BLaER1 treated with 17β-estradiol and CSF1 and Interleukin-3, amounts not matched to agents 10 nM and 100 nM (cell line): ENCODE results near the gene HM13.
A peak's percentile ranks its signal among the peaks of the same experiment; 100 is the strongest.
"Not testable (repeated sequence)": the region's sequence is repeated elsewhere in the genome, so short reads cannot be mapped to it uniquely, and the experiment has no call there.

ENCODE experiments used
- H3K27ac ChIP-seq, 11 experiments: shearing (Covaris generic); formaldehyde crosslinking; 2 replicates each; pipeline ENCODE4 v1.8.1; 2022
- H3K27me3 ChIP-seq, 11 experiments: shearing (Covaris generic); formaldehyde crosslinking; 2 replicates each; pipeline ENCODE4 v1.8.1; 2022
- H3K36me3 ChIP-seq, 11 experiments: shearing (Covaris generic); formaldehyde crosslinking; 2 replicates each; pipeline ENCODE4 v1.8.1; 2022
- H3K4me1 ChIP-seq, 10 experiments: shearing (Covaris generic); formaldehyde crosslinking; 2 replicates each; pipeline ENCODE4 v1.8.1; 2022
- H3K4me2 ChIP-seq, 11 experiments: shearing (Covaris generic); formaldehyde crosslinking; 2 replicates each; pipeline ENCODE4 v1.8.1; 2022
- H3K4me3 ChIP-seq, 10 experiments: shearing (Covaris generic); formaldehyde crosslinking; 2 replicates each; pipeline ENCODE4 v1.8.1; 2022
- H3K9ac ChIP-seq, 11 experiments: shearing (Covaris generic); formaldehyde crosslinking; 2 replicates each; pipeline ENCODE4 v1.8.1; 2022
- H3K9me3 ChIP-seq, 11 experiments: shearing (Covaris generic); formaldehyde crosslinking; replicated peaks in 1 of 11; 2 replicates each; pipeline ENCODE4 v1.8.1; 2022
- H4K20me1 ChIP-seq, 11 experiments: shearing (Covaris generic); formaldehyde crosslinking; 2 replicates each; pipeline ENCODE4 v1.8.1; 2022
- Cebpa-rat ChIP-seq, 11 experiments: shearing (Covaris generic); IDR thresholded peaks; 2 replicates each; pipeline ENCODE4 v1.8.1; 2022

The HM13 gene

DNA sequence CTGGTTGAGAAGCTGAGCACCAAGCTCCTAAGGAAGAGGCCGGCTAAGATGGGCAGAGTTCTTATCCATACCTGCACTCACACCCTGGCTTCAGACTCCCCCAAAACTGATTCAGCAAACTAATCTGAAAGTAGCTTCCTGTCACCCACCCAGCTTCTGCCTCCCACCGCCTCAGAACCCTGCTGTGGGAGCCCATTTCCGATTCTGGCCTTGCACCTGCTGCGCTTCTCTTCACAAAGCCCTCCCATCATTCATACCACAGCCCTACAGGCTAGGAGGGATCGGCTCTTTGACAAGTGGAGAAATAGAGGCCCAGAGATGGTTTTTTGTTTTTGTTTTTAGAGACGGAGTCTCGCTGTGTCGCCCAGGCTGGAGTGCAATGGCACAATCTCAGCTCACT lies 28.7 kb downstream of the HM13 start:
- peaks cover 12 to 62% (median 41%) of the 10 kb centered on the region in 11 experiments; a peak in 16 of 22 replicates for H4K20me1 ChIP-seq
- no peak overlapping the region for H3K4me3 ChIP-seq
- TF ChIP-seq Cebpa-rat (IDR thresholded peaks at IDR 0.05): no peak
- H3K9me3 ChIP-seq: no peaks in the 10 kb centered on the region
- H3K4me2 ChIP-seq: peak overlapping the region in 6 of 11 experiments; percentile 69 to 84 (median 75); a peak in 10 of 22 replicates
- H3K36me3 ChIP-seq: peaks cover 65 to 100% (median 96%) of the 10 kb centered on the region in 11 experiments
- H3K9ac ChIP-seq: peak overlapping the region in 3 of 11 experiments; percentile 19 to 35 (median 35); a peak in 4 of 22 replicates
- H3K27ac ChIP-seq: peak overlapping the region in 4 of 11 experiments; percentile 12 to 69 (median 46); a peak in 5 of 22 replicates
- H3K4me1 ChIP-seq: peaks cover 14 to 77% (median 33%) of the 10 kb centered on the region in 10 experiments
- no peaks in the 10 kb centered on the region for H3K27me3 ChIP-seq

DNA sequence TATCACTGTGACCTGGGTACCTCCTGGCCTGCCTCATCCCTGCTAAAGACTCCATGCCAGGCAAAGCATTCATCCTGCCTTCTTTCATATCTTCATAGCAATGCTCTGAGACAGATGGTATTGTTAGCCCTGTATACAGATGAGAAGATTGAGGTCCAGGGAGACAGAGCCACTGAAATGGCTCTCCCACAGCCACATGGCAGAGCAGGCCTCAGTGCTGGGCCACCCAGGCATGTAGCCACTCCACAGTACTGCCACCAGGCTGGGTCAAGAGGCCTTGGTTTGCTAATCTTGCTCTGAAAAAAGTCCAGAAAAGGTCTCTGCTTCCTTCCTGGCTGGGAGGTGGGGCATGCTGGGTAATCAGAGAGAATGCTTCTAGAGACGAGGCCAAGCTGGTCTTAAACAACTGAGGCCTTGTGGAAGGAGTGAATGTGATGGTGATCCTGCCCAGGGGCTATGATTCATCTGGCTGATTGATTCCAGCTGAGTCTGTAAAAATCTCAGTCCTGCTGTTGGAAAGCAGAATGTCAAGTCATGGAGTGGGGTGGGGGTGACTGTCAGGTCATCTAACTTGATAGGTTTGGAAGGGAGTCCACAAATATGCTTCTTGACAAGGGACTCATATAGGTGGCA lies 29.8 kb downstream of the HM13 start:
- H3K9me3 ChIP-seq: no peaks in the 10 kb centered on the region
- TF ChIP-seq Cebpa-rat (IDR thresholded peaks at IDR 0.05): no peak
- no peak overlapping the region for H3K4me3 ChIP-seq
- H4K20me1 ChIP-seq: peaks cover 8 to 52% (median 33%) of the 10 kb centered on the region in 11 experiments; a peak in 15 of 22 replicates
- peak overlapping the region in 3 of 11 experiments; percentile 6 to 53 (median 31); a peak in 5 of 22 replicates for H3K9ac ChIP-seq
- H3K27me3 ChIP-seq: no peaks in the 10 kb centered on the region
- peak overlapping the region in 3 of 11 experiments; percentile 75 to 80 (median 75); a peak in 6 of 22 replicates for H3K4me2 ChIP-seq
- H3K27ac ChIP-seq: peak overlapping the region in 5 of 11 experiments; percentile 23 to 69 (median 35); a peak in 8 of 22 replicates
- peaks cover 65 to 100% (median 96%) of the 10 kb centered on the region in 11 experiments for H3K36me3 ChIP-seq
- H3K4me1 ChIP-seq: peaks cover 22 to 81% (median 37%) of the 10 kb centered on the region in 10 experiments

DNA sequence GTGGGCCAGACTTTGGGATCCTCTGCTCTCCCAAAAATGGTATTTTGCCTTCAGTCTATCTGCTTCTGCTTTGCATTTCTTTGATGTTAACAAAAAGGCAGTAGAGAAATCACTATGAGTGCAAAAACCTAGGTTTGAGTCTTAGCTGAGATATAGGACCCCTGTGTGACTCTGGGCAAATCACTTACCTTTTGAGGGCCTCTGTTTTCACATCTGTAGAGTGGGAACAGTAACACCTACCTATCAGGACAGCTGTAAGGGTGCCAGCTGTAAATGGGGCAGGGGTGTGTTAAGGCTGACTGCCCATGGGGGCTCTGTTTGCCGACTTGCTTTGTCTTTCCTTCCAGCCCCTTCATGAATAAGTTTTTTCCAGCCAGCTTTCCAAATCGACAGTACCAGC lies 30.4 kb downstream of the HM13 start:
- no peaks in the 10 kb centered on the region for H3K27me3 ChIP-seq
- no peak for TF ChIP-seq Cebpa-rat (IDR thresholded peaks at IDR 0.05)
- peaks cover 7 to 51% (median 28%) of the 10 kb centered on the region in 11 experiments; a peak in 14 of 22 replicates for H4K20me1 ChIP-seq
- peak overlapping the region in 4 of 11 experiments; percentile 30 to 69 (median 49); a peak in 7 of 22 replicates for H3K27ac ChIP-seq
- H3K36me3 ChIP-seq: peaks cover 65 to 100% (median 96%) of the 10 kb centered on the region in 11 experiments
- H3K9me3 ChIP-seq: no peaks in the 10 kb centered on the region
- H3K4me2 ChIP-seq: peak overlapping the region in 3 of 11 experiments; percentile 75 to 80 (median 75); a peak in 6 of 22 replicates
- peaks cover 22 to 81% (median 37%) of the 10 kb centered on the region in 10 experiments for H3K4me1 ChIP-seq
- no peak overlapping the region for H3K4me3 ChIP-seq
- H3K9ac ChIP-seq: peak overlapping the region in 3 of 11 experiments; percentile 11 to 53 (median 16); a peak in 2 of 22 replicates

DNA sequence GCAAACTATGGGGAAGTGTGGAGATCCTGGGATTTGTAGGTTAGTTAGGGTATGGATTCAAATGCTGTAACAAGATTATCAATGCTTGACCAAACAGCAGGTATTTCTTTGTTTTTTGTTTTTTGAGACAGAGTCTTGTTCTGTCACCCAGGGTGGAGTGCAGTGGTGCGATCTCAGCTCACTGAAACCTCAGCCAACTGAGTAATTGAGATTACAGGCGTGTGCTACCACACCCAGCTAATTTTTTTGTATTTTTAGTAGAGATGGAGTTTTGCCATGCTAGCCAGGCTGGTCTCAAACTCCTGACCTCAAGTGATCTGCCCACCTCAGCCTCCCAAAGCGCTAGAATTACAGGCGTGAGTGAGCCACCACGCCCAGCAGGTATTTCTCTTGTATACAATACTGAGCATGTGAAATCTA lies 31.4 kb downstream of the HM13 start:
- Histone ChIP-seq H3K36me3 (peaks cover 65 to 100% (median 96%) of the 10 kb centered on the region in 11 experiments), H3K4me1 (peaks cover 22 to 73% (median 37%) of the 10 kb centered on the region in 10 experiments), H3K4me2 (peak overlapping the region in 3 of 11 experiments; percentile 68 to 78 (median 74); a peak in 2 of 22 replicates), H4K20me1 (peaks cover 7 to 42% (median 23%) of the 10 kb centered on the region in 11 experiments; a peak in 14 of 22 replicates)
- H3K4me3 ChIP-seq, H3K9ac ChIP-seq, H3K27ac ChIP-seq, H3K27me3 ChIP-seq, H3K9me3 ChIP-seq: not testable (repeated sequence)

GRCh38 chr20:31547017-31547675 lies 32.9 kb downstream of the HM13 start:
- peaks cover 3 to 38% (median 15%) of the 10 kb centered on the region in 11 experiments; a peak in 14 of 22 replicates for H4K20me1 ChIP-seq
- no peak for TF ChIP-seq Cebpa-rat (IDR thresholded peaks at IDR 0.05)
- H3K4me3 ChIP-seq: peak overlapping the region; percentile 51 to 74 (median 66)
- peaks cover 15 to 58% (median 24%) of the 10 kb centered on the region in 10 experiments for H3K4me1 ChIP-seq
- peak overlapping the region; percentile 61 to 81 (median 76) for H3K4me2 ChIP-seq
- H3K27me3 ChIP-seq: no peaks in the 10 kb centered on the region
- peak overlapping the region; percentile 76 to 90 (median 85) for H3K9ac ChIP-seq
- H3K36me3 ChIP-seq: peaks cover 72 to 100% (median 98%) of the 10 kb centered on the region in 11 experiments
- no peaks in the 10 kb centered on the region for H3K9me3 ChIP-seq
- peak overlapping the region; percentile 80 to 93 (median 85) for H3K27ac ChIP-seq

- H3K27ac ChIP-seq: peak overlapping the region; percentile 80 to 93 (median 85); a peak in 21 of 22 replicates
- peaks cover 0 to 38% (median 9%) of the 10 kb centered on the region in 11 experiments; a peak in 11 of 22 replicates for H4K20me1 ChIP-seq
- no peaks in the 10 kb centered on the region for H3K9me3 ChIP-seq
- H3K4me2 ChIP-seq: peak overlapping the region; percentile 61 to 81 (median 72)
- H3K4me3 ChIP-seq: peak overlapping the region; percentile 51 to 74 (median 66)
- peaks cover 10 to 51% (median 17%) of the 10 kb centered on the region in 10 experiments; a peak in 18 of 20 replicates for H3K4me1 ChIP-seq
- H3K27me3 ChIP-seq: no peaks in the 10 kb centered on the region
- peaks cover 77 to 100% (median 98%) of the 10 kb centered on the region in 11 experiments for H3K36me3 ChIP-seq
- peak overlapping the region; percentile 76 to 90 (median 85) for H3K9ac ChIP-seq
- TF ChIP-seq Cebpa-rat (IDR thresholded peaks at IDR 0.05): no peak
Measured at GRCh38 chr20:31547720-31548298, 33.6 kb downstream of the HM13 start.

GRCh38 chr20:31548820-31549512 lies 34.7 kb downstream of the HM13 start:
- peak overlapping the region; percentile 61 to 81 (median 72) for H3K4me2 ChIP-seq
- no peak for TF ChIP-seq Cebpa-rat (IDR thresholded peaks at IDR 0.05)
- no peaks in the 10 kb centered on the region for H3K9me3 ChIP-seq
- peaks cover 10 to 40% (median 15%) of the 10 kb centered on the region in 10 experiments; a peak in 18 of 20 replicates for H3K4me1 ChIP-seq
- peak overlapping the region in 9 of 11 experiments; percentile 82 to 93 (median 85); a peak in 15 of 22 replicates for H3K27ac ChIP-seq
- no peaks in the 10 kb centered on the region for H3K27me3 ChIP-seq
- H3K36me3 ChIP-seq: peaks cover 85 to 100% (median 99%) of the 10 kb centered on the region in 11 experiments
- H4K20me1 ChIP-seq: peaks cover 0 to 31% (median 7%) of the 10 kb centered on the region in 11 experiments; a peak in 12 of 22 replicates
- H3K9ac ChIP-seq: peak overlapping the region; percentile 76 to 90 (median 85); a peak in 19 of 22 replicates
- H3K4me3 ChIP-seq: peak overlapping the region in 8 of 10 experiments; percentile 63 to 74 (median 66); a peak in 11 of 20 replicates

DNA sequence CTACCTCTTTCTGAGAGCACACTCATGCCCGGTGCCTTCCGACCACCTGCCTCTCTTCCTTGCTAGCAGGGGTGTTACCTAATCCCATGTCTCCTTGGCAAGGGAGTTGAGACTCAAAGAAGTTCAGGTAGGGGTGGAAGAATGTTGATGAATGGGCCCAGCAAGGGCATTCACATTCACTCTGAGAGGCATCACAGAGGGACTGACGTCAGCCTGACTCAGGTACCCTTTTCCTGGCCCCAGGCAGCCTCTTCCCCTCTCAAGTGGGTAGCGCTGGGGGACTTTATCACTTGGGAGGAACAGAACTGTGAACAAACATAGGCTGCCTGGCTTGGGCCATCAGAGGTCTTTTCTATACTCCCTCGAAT lies 35.3 kb downstream of the HM13 start:
- Histone ChIP-seq H3K4me2 (0 out of 22 replicates have a peak overlapping the region, but pooled peaks of 1 of the 11 experiments have one; percentile 69), H3K36me3 (peaks cover 86 to 100% (median 98%) of the 10 kb centered on the region in 11 experiments), H3K27ac (peak overlapping the region in 4 of 11 experiments; percentile 4 to 92 (median 48); a peak in 5 of 22 replicates), H3K4me3 (no peak overlapping the region), H3K4me1 (peaks cover 10 to 35% (median 15%) of the 10 kb centered on the region in 10 experiments; a peak in 18 of 20 replicates), H3K27me3 (no peaks in the 10 kb centered on the region), H4K20me1 (peaks cover 0 to 25% (median 6%) of the 10 kb centered on the region in 11 experiments; a peak in 9 of 22 replicates), H3K9me3 (no peaks in the 10 kb centered on the region), H3K9ac (peak overlapping the region in 6 of 11 experiments; percentile 23 to 90 (median 90); a peak in 9 of 22 replicates)
- no peak for TF ChIP-seq Cebpa-rat (IDR thresholded peaks at IDR 0.05)
